ENCODE data around the gene WDR4.
A peak's percentile ranks its signal among the peaks of the same experiment; 100 is the strongest.
"Not testable (repeated sequence)": the region's sequence is repeated elsewhere in the genome, so short reads cannot be mapped to it uniquely, and the experiment has no call there.

WDR4 gene

GRCh38 chr21:42878993-42879787, at the start of gene WDR4:
Gene WDR4 (minus strand): TSS chr21:42879539. CDS start chr21:42879495, 44 bp downstream.
- peak; percentile 99 for DNase-seq

- DNase-seq, result not testable (repeated sequence)
These were observed 48.3 kb upstream of the WDR4 start for GRCh38 chr21:42927474-42928200.

- no peak for DNase-seq
These were observed 46.0 kb upstream of the WDR4 start, which contains the start of gene ERVH48-1 for GRCh38 chr21:42925114-42925926. Gene ERVH48-1 (minus strand): TSS chr21:42925630. CDS start chr21:42919006, 6,624 bp downstream.

GRCh38 chr21:42924433-42924751, 45.1 kb upstream of the WDR4 start:
- DNase-seq, result no peak

- DNase-seq, result peak; percentile 76 to 80
These were observed 44.5 kb upstream of the WDR4 start for GRCh38 chr21:42923553-42924432.

- no peak for DNase-seq
These were observed 43.6 kb upstream of the WDR4 start for GRCh38 chr21:42922918-42923317.

- no peak for DNase-seq
These were observed 42.6 kb upstream of the WDR4 start for GRCh38 chr21:42921927-42922326.

GRCh38 chr21:42918291-42918690, 39.0 kb upstream of the WDR4 start:
- DNase-seq, result no peak

GRCh38 chr21:42913476-42913875, 34.1 kb upstream of the WDR4 start:
- no peak for DNase-seq

- DNase-seq, result not testable (repeated sequence)
These were observed 32.6 kb upstream of the WDR4 start for GRCh38 chr21:42911920-42912319.

GRCh38 chr21:42908484-42908883, 29.1 kb upstream of the WDR4 start:
- DNase-seq, result not testable (repeated sequence)

GRCh38 chr21:42906233-42906632, 26.9 kb upstream of the WDR4 start:
- DNase-seq, result no peak

- DNase-seq, result no peak
These were observed 25.9 kb upstream of the WDR4 start for GRCh38 chr21:42905195-42905594.

- no peak for DNase-seq
These were observed 24.5 kb upstream of the WDR4 start for GRCh38 chr21:42903817-42904216.

GRCh38 chr21:42900446-42900845, 21.1 kb upstream of the WDR4 start:
- no peak for DNase-seq

- DNase-seq, result peak; percentile 99 to 100
These were observed 13.8 kb upstream of the WDR4 start, which contains the start of gene NDUFV3 for GRCh38 chr21:42892931-42893755. Gene NDUFV3 (plus strand): TSS chr21:42893309. CDS start chr21:42893334, 25 bp downstream.

- no peak for DNase-seq
These were observed 13.2 kb upstream of the WDR4 start for GRCh38 chr21:42892582-42892930.

- no peak for DNase-seq
These were observed 8.0 kb upstream of the WDR4 start for GRCh38 chr21:42887326-42887725.

GRCh38 chr21:42883921-42884320, 4.6 kb upstream of the WDR4 start:
- DNase-seq, result no peak

- no peak for DNase-seq
These were observed 1.0 kb upstream of the WDR4 start for GRCh38 chr21:42880352-42880751.

GRCh38 chr21:42878678-42878992, 704 bp downstream of the WDR4 start:
- peak in 1 of 2 experiments; percentile 74 for DNase-seq
